Endothelial cell of umbilical vein (primary cell): ENCODE measurements around the gene CYBA.

Experiments used
- EZH2 ChIP-seq: IDR thresholded peaks from 2 replicates; pipeline ENCODE4 v1.6.1; 2012; ENCODE audit warnings: borderline replicate concordance, low read depth, mild to moderate bottlenecking, moderate library complexity, low read length, inconsistent platforms; ENCODE audit not compliant: severe bottlenecking
- POLR2A ChIP-seq: IDR thresholded peaks from 2 replicates; pipeline ENCODE4 v1.6.1; 2012; ENCODE audit warnings: low read depth, mild to moderate bottlenecking, control low read depth, low read length
- TF ChIP-seq, protein P1 (sequence below), 2 donors: IDR thresholded peaks; 1 replicate in 1 of 2; 2 replicates in 1 of 2; pipeline ENCODE4 v1.5.1; 2011; ENCODE audit warnings: low read length in 2 of 2, mild to moderate bottlenecking in 2 of 2, moderate library complexity in 2 of 2, control low read depth in 1 of 2, inconsistent platforms in 1 of 2, low read depth in 1 of 2; ENCODE audit not compliant: insufficient read depth in 1 of 2; ENCODE audit errors: extremely low read depth in 1 of 2

- TF ChIP-seq, protein P1, sequence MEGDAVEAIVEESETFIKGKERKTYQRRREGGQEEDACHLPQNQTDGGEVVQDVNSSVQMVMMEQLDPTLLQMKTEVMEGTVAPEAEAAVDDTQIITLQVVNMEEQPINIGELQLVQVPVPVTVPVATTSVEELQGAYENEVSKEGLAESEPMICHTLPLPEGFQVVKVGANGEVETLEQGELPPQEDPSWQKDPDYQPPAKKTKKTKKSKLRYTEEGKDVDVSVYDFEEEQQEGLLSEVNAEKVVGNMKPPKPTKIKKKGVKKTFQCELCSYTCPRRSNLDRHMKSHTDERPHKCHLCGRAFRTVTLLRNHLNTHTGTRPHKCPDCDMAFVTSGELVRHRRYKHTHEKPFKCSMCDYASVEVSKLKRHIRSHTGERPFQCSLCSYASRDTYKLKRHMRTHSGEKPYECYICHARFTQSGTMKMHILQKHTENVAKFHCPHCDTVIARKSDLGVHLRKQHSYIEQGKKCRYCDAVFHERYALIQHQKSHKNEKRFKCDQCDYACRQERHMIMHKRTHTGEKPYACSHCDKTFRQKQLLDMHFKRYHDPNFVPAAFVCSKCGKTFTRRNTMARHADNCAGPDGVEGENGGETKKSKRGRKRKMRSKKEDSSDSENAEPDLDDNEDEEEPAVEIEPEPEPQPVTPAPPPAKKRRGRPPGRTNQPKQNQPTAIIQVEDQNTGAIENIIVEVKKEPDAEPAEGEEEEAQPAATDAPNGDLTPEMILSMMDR (IDR thresholded peaks at IDR 0.05; ENCODE audit: extremely low read depth in 1 of 2, insufficient read depth in 1 of 2, low read depth in 1 of 2, low read length in 2 of 2), result no peak
- TF ChIP-seq EZH2 (no peak), POLR2A (no peak)
These were observed 14.7 kb upstream of the CYBA start for GRCh38 chr16:88665570-88665969.
